Effector CD8-positive, alpha-beta T cell (primary cell): ENCODE data around the gene LIMS2.

Experiments used
- DNase-seq: peaks from one replicate; lab custom pipeline; 2025; lab: John Stamatoyannopoulos, UW

LIMS2 gene

DNA sequence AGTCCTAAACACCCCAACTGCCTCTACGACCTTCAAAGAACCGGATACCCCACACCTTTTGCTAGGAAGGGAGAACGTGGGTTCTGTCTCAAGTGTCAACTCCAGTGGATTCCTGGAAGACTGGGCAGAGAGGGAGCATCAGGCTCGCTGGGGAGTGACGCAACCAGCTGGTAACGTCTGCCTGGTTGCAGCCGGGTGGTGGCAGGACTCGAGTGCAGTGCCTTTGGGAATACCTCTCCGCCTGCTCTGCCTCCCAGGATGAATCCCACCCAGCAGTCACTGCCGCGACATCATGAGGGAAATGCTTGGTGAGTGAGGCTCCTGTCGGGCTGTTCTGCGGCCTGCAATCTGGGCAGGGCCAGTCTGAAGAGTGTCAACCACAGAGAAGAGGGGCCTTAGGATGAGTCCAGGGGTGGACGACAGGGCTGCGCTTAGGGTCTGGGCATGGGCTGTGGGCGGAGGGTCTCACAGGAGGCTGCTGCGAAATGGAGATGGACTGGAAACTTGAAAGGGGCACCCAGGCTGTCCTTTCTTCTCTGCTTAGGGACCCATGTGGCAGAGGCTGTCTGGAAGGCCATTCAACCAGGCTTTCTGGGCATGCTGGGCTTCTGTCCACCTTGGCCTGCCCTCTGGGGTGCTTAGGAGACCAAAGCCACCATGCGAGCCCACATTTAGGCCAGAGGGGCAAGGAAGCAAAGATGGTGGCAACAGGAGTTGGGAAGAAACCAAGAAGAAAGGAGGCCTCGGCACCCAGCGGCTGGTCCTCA is 16.5 kb downstream of the LIMS2 start:
- DNase-seq = no peak

DNA sequence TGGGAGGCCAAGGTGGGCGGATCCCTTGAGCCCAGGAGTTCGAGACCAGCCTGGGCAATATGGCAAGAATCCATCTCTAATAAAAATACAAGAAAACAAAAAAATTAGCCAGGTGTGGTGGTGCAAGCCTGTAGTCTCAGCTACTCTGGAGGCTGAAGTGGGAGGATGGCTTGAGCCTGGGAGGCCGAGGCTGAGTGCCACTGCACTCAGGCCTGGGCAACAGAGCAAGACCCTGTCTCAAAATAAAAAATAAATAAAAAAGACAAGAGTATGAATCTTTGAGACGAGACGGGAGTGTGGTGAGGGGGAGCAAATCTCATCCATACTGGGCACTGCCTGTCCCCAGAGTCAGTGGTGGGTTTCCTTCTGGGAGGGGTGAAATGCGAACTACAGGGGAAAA is 17.2 kb downstream of the LIMS2 start:
- DNase-seq = no peak

DNA sequence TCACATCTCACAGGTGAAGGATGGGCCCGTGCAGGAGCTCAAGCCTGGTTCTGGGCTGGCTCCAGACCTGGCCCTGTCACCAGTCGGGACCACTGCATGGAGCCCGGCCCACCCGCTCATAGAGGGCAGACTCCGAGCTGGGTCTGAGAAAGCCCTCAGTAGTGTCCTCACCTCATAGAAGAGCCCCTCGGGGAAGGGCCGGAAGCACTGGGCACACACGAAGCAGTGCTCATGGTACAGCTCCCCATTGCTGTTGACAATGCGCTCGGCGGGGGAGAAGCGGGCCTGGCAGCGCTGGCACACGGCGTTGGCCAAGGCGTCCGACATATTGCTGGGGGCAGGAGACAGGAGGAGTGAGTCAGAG is 18.1 kb downstream of the LIMS2 start:
- DNase-seq = no peak

DNA sequence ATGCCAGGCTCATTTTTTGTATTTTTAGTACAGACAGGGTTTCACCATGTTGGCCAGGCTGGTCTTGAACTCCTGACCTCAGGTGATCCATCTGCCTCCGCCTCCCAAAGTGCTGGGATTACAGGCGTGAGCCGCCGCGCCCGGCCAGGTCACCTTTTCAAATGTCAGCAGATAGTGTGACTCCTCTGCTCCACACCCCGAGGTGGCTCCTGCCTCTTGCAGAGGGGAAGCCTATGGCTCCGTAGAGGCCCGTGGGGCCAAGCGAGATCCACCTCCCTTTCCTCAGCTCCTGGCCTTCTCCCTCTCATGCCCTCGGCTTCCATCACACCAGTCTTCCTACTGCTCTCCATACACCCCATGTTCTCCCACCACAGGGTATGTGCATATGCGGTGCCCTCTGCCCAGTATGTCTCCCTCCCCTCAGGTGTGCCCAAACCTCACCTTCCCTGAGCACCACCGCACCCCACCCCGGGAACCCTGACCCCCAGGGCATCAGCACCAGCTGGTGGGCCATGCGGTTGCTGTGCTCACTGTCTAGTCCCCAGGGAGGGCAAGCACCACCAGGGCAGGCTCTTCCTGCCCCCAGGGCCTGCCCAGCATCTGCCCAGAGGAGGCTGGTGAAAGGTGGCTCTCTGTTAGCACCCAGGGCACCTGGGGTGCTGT is 18.6 kb downstream of the LIMS2 start:
- no peak for DNase-seq

DNA sequence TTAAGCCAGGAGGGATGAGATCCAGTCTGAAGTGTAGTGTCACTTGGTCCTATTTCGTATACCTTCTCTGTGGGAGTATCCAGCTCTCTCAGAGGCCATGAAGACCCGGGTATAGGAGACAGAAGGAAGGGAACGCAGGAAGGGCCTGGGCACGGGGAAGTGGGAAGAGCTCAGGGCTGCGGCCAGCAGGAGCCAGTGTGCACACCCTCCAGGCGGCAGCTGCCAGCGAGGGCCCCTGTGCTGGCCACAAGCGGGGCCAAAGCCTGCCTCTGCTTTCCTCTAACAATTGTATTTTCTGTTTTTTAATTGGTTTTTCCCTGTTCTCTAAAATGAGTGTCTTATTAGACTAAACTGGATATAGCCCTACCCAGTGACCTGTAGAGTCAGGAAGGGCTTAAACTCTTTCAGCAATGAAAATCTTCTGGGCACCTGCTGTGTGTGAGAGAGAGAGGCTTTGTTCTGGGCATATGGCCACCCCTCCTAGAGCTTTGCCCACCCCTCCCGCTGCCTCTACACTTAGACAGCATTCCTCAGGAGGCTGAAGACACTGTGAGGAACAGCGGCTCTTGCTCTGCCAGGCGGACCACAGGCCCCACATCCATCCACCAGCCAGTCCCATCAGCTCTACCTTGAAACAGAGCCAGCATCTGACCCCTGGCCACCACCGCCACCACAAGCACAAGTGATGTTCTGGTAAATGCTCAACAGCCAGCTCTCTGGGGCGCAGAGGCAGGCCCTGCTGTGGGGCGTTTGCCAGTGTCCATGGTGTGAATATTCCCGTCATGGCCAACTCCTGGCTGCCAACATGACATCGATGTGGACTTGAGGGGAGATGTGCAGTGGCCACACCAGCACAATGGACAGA is 19.9 kb downstream of the LIMS2 start:
- no peak for DNase-seq

DNA sequence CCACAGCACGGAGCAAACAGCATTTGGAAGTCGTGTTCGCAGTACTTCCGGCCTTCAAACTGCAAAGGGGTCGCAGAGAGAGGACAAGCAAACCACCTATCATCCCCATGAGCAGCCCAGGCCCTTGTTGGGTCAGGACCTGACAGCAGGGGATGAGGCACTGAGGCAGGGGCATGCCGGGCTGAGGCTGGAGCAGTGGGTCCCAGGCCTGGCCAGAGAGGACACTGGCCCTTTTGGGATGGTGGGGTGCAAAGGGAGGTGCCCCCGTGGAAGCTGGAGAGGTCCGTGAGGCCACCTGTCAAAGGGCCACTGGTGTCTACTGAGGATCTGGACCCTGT is 20.5 kb downstream of the LIMS2 start:
- DNase-seq = no peak

DNA sequence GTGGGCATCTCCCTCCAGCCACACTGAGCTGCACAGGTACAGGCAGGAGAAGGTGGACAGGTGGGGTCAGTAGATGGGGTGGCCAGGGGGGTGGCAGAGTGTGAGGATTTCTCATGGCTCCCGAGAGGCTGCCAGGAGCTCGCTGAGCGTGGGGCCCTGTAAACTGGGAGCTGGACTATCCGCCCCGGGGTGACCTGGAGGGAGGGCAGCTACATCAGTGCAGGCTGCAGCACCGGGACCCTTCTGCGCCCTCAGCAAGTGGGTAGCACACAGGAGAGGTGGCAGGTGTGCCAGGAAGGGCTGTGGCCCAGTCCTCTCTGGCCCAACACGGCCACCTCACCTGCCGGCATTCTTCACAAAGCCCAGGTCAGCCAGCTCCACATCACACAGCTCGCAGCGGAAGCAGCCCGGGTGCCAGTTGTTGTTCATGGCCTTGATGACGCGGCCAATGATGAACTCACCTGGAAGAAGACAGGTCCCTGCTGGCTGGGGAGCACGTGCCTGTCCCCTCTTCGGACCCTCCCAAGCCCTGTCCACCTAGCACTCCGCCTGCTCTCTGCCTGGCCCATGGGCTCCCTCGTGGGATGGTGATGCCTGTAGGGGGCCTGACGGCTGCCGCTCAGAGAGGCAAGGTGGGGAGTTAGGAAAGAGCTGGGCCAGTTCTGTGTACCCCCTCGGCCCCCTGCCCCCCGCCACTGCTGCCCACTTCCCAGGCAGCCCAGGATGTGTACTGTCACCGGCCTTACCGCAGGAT is 21.1 kb downstream of the LIMS2 start:
- no peak for DNase-seq

DNA sequence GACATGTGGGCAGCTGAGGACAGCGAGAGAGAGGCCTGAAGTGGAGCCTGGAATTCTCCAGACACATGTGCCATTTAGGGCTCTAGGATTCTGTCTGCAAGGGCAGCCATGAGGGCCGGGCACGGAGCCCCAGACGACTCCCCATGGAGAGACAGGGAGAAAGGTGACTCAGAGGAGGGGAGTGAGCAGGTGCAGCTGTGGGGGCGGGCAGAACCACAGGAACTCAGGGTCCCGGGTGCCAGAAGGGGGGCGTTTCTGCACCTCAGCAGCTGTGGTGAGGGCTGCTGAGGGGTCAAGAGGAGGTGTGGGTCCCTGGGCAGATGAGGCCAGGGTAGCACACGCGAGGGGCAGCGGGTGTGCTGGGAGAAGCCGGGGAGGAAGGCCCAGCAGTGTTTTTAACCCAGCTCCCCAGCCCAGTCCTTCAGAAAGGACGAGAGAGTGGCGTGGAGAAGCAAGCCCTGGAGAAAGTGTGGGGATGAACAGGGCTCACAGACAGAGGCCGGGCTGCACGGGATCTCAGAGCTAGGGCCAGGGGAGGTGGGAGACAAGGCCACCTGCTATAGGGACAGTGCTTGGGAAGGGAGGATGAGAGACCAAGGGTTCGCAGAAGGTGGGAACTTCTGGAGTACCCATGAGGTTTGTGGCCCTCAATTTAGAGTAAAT is 21.8 kb downstream of the LIMS2 start:
- no peak for DNase-seq

DNA sequence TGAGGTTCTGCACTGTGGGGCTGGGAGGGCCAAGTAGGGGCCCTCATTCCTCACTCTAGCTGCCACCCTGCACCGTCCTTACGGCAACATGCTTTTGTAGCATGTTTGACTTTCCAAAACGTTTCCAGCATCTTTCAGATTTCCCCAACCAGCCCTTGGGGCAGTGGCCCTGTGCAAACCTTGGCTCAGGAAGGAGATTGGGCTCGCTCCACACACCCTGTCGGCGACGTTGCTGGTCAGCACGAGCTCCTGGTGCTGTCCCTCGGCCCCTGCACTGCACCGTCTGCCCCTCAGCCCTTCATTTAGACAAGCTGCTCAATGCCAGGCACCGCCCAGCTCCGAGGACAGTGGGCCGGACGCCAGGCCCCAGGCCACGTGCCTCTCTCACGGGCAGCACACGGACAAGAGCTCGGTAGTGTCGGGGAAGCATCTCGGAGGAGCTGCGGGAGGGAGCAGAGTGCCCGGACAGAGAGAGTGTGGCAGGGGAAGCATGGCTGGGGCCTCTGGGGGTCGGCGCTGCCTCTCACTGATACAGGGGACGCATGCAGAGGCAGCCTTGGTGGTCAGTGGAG is 22.5 kb downstream of the LIMS2 start:
- DNase-seq = no peak

DNA sequence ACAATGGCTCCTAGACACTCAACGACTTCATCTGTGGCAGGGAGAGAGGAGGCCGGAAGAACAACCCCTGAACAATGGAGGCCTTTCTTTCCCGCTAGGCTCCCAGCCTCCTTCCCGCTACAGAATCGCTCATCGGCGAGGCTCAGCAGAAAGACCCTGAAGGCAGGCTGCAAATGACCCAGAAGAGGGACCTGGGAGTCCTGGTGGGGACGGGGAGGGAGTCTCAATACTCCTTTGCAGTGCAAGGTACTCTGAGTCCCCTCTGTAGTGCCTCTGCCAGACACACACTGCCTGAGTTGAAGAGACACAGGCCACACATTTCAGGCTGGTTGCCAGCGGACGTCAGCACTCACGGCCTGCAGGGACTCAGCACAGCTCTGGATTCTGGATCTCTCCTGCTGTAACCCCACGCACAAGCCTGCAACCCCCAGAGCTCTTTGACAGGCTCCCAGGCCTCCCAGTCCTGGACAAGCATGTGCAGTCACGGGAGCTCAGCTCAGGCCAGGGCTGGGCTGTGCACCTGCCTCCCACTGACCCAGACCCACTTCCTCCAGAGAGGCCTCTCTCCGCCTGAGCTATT is 23.3 kb downstream of the LIMS2 start:
- DNase-seq = no peak

DNA sequence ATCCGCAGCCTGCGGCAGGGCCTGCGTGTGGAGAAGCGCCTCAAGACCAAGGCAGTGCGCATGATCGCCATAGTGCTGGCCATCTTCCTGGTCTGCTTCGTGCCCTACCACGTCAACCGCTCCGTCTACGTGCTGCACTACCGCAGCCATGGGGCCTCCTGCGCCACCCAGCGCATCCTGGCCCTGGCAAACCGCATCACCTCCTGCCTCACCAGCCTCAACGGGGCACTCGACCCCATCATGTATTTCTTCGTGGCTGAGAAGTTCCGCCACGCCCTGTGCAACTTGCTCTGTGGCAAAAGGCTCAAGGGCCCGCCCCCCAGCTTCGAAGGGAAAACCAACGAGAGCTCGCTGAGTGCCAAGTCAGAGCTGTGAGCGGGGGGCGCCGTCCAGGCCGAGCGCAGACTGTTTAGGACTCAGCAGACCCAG is 23.9 kb downstream of the LIMS2 start:
- no peak for DNase-seq

DNA sequence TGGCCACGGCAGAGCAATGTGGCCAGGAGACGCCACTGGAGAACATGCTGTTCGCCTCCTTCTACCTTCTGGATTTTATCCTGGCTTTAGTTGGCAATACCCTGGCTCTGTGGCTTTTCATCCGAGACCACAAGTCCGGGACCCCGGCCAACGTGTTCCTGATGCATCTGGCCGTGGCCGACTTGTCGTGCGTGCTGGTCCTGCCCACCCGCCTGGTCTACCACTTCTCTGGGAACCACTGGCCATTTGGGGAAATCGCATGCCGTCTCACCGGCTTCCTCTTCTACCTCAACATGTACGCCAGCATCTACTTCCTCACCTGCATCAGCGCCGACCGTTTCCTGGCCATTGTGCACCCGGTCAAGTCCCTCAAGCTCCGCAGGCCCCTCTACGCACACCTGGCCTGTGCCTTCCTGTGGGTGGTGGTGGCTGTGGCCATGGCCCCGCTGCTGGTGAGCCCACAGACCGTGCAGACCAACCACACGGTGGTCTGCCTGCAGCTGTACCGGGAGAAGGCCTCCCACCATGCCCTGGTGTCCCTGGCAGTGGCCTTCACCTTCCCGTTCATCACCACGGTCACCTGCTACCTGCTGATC is 24.4 kb downstream of the LIMS2 start:
- DNase-seq = no peak

DNA sequence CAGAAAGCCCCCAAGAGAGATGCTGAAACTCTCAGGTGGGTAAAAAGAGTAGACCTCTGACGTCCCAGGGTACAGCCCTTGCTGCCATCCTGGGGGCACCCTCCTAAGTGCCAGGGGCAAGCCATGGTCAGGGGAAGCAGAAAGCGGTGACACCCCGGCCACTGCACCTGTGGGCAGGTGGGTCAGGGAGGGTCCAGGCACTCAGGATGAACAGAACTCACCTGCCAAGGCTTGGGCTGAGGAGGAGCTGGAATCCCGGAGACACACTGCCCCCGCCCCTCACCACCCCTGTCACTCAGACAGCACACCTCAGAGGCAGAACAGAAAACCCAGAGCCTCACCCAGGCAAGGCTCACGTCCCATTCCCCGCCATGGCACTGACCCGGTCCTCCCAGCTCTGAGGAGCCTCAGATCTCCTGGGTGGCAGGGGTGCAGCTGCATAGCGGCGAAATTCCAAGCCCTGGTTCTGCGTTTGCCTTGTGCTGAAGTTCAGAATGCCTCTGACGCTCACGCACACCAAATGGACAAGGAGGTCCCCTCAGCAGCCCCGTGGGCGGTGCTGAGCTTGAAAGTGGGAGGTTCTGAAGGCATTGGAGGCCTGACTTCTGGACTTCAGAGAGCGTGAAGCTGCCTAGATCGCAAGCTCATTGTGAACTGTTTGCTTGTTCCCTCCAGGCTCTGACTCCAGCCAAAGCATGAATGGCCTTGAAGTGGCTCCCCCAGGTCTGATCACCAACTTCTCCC is 25.1 kb downstream of the LIMS2 start:
- DNase-seq = no peak

DNA sequence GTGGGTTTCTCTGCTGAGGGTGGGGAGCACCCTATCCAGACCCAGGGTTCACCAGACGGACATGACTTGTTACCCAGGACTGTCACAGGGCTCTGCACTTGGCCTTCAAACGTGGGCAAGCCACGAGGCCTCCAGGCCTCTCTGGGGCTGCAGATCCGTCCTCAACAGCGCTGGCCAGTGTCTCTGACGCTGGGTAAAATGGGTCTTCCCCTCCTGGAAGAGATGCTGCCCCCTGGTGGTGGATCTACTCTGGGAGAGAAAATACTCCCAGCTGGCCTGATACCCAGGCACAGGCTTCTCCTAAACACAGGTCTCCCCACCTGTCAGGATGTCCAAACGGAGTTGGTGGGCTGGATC is 25.7 kb downstream of the LIMS2 start:
- peak; percentile 82 for DNase-seq

DNA sequence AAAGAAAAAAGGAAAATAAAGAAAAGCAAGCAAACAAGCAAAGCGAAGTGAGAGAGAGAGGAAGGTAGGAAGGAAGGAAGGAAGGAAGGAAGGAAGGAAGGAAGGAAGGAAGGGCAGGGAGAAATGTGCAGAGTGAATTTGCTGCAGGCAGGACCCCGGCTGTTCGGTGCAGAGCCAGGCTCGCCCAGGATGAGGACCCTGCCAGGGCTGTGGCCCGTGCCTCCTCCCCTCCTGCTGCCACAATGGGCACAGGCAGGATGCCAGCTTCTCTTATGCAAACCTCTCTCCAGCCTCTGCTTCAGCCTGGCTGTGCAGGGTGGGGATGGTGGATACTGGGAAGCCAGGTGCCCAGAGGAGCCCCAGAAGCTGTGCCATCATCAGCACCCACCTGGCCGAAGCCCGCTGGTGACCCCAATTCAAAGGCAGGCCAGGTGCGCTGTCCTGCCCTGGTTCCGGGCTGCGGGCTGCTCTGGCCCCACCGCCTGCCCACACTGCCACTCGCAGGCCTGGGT is 26.2 kb downstream of the LIMS2 start:
- no peak for DNase-seq

DNA sequence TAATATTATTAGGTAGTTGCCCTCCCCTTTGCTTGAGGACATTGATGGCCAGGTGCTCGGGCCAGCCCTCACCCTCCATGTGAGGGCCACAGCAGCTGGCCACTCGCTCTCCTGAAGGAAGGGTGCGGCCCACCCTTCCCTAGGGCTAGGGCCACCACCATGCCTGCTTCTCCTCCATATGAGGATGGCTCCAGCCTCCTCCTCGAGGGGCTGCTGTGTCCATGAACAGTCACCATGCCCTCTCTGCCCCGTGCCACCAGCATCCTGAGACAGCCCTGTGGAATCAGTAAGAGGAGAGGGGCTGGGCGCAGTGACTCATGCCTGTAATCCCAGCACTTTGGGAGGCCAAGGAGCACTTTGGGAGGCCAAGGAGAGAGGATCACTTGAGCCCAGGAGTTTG is 27.0 kb downstream of the LIMS2 start:
- DNase-seq = no peak

DNA sequence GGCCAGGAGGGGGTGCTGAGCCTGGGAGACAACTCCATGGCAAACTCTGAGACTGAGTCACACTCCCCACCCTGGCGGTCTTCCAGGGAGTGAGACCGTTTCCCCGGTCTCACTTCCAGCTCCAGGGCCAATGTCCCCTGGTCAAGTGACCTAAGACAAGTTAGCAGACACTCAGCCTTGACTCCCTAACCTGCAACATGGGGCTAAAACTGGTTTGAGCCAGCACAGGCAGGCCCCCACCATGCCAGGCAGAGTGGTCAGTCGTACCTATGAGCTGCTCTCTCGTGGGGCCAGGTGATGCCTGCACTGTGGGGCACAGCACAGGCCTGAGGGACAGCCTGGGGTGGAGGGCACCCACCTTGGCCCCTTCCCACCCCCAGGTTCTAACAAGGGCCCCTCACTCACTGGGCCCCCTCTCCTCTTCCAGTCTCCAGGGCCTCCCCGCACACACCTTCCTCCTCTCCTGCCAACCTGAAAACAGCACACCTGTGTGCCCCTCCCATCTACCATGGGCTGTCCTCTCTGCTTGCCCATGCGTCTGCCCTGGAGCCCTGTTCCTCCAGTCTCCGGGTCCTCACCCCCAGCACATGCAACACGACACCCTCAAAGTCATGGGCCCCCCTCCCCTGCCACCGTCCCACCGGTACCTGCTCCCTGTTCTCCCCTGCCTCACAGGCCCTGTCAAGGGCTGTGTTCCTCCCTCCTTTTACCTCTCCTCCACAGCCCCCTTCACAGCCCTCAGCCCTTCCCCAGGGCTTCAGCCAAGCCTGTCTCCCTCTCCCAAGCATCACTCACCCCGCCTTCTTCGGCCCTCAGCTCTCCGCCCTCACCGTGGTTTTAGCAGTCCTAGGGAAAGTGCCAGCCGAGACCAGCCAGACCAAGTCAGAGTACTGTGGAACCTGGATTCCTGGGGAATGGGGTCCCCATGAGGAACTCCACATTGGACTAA is 27.8 kb downstream of the LIMS2 start:
- no peak for DNase-seq

DNA sequence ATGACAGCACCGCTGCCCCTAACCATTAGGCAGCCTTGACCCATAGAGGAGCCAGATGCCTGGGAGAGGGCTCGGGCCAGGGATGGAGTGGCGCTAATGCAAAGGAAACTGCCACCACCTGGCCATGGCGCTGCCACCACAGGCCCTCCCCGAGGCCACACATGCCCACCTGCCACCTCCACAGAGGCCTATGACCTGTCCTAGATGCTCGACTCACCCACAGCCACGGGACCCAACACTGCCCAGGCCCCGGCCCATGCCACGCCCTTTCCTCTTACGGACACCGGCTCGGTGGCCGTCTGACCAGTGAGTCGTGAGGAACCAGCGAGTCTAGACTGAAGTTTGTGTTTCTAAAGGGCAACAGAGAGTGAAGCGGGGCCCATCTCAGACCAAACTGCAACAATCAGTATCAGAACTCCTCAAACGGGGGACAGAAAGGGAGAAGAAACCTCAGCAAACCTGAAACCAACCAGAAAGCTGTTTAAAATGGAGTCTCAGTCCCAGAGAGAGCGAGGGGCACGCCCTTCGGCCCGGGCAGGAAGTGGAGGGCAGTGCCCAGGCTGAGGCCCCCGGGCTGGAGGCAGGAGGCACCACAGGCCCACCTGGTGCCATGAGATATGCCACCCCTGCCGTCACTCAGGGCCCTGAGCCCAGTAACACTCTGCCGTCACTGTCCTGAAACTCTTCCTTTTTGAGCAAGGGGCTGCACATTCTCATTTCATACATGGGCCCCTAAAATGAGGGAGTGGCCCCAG is 28.7 kb downstream of the LIMS2 start:
- DNase-seq = no peak
